ENCODE results near the gene LARP4.

Gene LARP4

DNA sequence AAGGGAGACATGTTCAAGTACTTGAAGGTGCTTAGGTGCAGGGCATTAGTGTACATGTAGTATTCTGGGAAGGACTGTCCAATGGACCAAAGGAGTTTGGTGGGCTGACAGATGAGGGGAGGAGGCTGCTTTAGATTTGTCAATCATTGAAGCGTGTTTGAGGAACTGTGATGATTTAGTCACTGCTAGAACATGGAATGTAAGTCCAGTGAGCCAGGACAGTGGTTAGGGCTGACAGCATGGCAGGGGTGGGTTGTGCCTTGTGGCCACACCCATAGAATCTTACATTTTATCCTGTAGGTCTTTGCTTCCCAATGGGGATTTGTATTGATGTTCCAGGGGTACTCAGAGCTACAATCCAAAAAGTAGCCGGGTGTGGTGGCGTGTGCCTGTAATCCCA is 128.7 kb downstream of the LARP4 start:
- DNase-seq = no peak
